Measurements from ENCODE around the gene MOG. TPM values are rescaled to one million over a fixed set of nuclear protein-coding genes. Genes with fewer than 3 reads are reported as not detected.

The MOG gene
- total and polyA plus RNA-seq, 8 donors, result not detected

- no peaks in the 10 kb centered on the region for H3K36me3 ChIP-seq
- DNase-seq (no peak), ATAC-seq (no peak), FAIRE-seq (no peak)
- H3K27ac ChIP-seq, result no peak overlapping the region
- intact Hi-C loops (cut with DNase I), result no loop called here
- no peak overlapping the region for H3K4me3 ChIP-seq
- no peak for TF ChIP-seq CTCF (IDR thresholded peaks at IDR 0.05)
- WGBS, 2 donors, result 74 to 80% methylated on average over 13 of the region's 13 CpGs
- H3K9me3 ChIP-seq, result no peaks in the 10 kb centered on the region
- no peaks in the 10 kb centered on the region for H3K4me1 ChIP-seq
- H3K27me3 ChIP-seq, result no peaks in the 10 kb centered on the region
Measured at GRCh38 chr6:29679962-29680361, 23.1 kb downstream of the MOG start.

GRCh38 chr6:29680416-29680815 lies 23.5 kb downstream of the MOG start:
- H3K9me3 ChIP-seq, result no peaks in the 10 kb centered on the region
- DNase-seq (no peak), ATAC-seq (no peak), FAIRE-seq (no peak)
- TF ChIP-seq CTCF (IDR thresholded peaks at IDR 0.05), result no peak
- no peaks in the 10 kb centered on the region for H3K36me3 ChIP-seq
- H3K4me3 ChIP-seq, result no peak overlapping the region
- 51 to 84% methylated on average over 24 of the region's 24 CpGs for WGBS, 2 donors
- no peaks in the 10 kb centered on the region for H3K4me1 ChIP-seq
- peaks cover 0 to 3% (median 0%) of the 10 kb centered on the region in 4 donors for H3K27me3 ChIP-seq
- intact Hi-C loops (cut with DNase I), result no loop called here
- H3K27ac ChIP-seq, result no peak overlapping the region

GRCh38 chr6:29680904-29681303 lies 24.0 kb downstream of the MOG start, which contains the start of gene ZFP57:
ZFP57 (minus strand) TSS chr6:29681152; CDS start chr6:29677003, 4,149 bp downstream.
- H3K4me3 ChIP-seq, result no peak within 1 kb of the TSS
- H3K9me3 ChIP-seq, result no peaks in the 10 kb centered on the region
- H3K36me3 ChIP-seq, result no peaks in the 10 kb centered on the region
- WGBS, 2 donors, result 42 to 70% methylated on average over 29 to 31 of the region's 31 CpGs
- FAIRE-seq, result no peak
- DNase-seq, result no peak
- no peak for TF ChIP-seq CTCF (IDR thresholded peaks at IDR 0.05)
- no peak within 1 kb of the TSS for H3K27ac ChIP-seq
- intact Hi-C loops (cut with DNase I), result no loop called here
- H3K27me3 ChIP-seq, result peaks cover 0 to 3% (median 0%) of the 10 kb centered on the region in 4 donors
- no peak for ATAC-seq
- no peaks in the 10 kb centered on the region for H3K4me1 ChIP-seq

- Histone ChIP-seq H3K27ac (no peak overlapping the region), H3K4me1 (no peaks in the 10 kb centered on the region), H3K4me3 (no peak overlapping the region), H3K36me3 (no peaks in the 10 kb centered on the region), H3K9me3 (no peaks in the 10 kb centered on the region), H3K27me3 (peaks cover 0 to 3% (median 0%) of the 10 kb centered on the region in 4 donors)
- no peak for FAIRE-seq
- no peak for DNase-seq
- ATAC-seq, result no peak
- intact Hi-C loops (cut with DNase I), result no loop called here
- TF ChIP-seq CTCF (IDR thresholded peaks at IDR 0.05), result no peak
- 82 to 85% methylated on average over 8 of the region's 8 CpGs for whole genome bisulfite sequencing, 2 donors
Measured at GRCh38 chr6:29681811-29682210, 24.9 kb downstream of the MOG start.

GRCh38 chr6:29685718-29686326 lies 28.9 kb downstream of the MOG start:
- no peaks in the 10 kb centered on the region for H3K9me3 ChIP-seq
- ATAC-seq (no peak), FAIRE-seq (no peak), DNase-seq (no peak)
- H3K27ac ChIP-seq, result no peak overlapping the region
- H3K27me3 ChIP-seq, result peaks cover 0 to 3% (median 0%) of the 10 kb centered on the region in 4 donors
- H3K36me3 ChIP-seq, result no peaks in the 10 kb centered on the region
- no peaks in the 10 kb centered on the region for H3K4me1 ChIP-seq
- TF ChIP-seq CTCF (IDR thresholded peaks at IDR 0.05), result no peak
- no peak overlapping the region for H3K4me3 ChIP-seq
- WGBS, 2 donors, result 49 to 53% methylated on average over 15 of the region's 15 CpGs
- intact Hi-C loops (cut with DNase I), result no loop called here
